ENCODE data around the gene TEKT4. TPM values are rescaled to one million over a fixed set of nuclear protein-coding genes. Genes with fewer than 3 reads are reported as not detected.
"Not testable (repeated sequence)": the region's sequence is repeated elsewhere in the genome, so short reads cannot be mapped to it uniquely, and the experiment has no call there.

Gene TEKT4
- total RNA-seq, 1 donor from 2014 or later: not detected

DNA sequence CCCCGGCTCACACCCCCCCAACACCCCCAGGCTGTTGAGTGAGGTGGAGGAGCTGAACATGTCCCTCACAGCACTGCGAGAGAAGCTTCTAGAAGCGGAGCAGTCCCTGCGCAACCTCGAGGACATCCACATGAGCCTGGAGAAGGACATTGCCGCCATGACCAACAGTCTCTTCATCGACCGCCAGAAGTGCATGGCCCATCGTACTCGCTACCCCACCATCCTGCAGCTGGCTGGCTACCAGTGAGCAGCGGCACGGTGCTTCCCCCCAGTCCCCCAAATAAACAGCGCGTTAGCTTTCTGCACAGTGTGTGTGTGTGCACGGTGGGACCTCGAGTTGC, 5.3 kb downstream of the TEKT4 start:
- no peak for DNase-seq

DNA sequence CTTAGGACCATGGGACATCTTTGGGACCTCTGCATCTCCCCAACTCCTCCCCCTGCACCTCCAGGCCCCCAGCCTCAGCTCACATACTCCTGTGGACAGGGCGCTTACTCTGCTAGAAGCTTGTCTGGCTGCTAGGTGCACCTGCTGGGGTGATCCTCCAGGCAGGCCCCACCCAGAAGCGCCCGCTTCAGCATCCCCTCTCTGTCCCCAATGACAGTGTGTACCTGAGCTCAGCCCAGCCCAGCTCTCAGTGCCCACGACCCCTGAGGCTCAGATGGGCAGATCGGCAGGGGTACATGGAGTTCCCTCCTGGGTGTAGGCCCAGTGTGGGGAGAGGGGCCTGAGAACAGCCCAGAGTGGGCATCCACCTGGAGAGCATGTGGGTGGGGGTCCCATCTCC, 5.9 kb downstream of the TEKT4 start:
- DNase-seq: no peak

DNA sequence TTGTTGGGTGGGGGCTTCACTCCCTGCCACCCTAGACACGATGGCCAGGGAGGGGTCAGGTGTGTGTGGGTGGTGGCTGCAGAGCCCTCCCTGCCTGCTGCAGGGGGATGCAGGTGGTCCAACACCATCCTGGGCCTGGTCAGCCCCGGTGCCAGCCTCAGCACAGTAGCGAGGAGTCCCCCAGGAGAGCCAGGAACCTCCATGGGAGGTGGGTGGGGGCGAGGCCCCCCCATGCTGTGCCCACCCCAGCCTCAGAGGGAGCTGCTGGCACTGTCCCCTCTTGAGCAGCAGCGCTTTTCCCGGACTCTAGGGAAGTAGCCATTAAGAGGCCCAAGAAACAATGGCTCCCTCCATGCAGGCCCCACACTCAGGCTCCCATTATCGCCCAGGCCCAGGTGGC, 7.3 kb downstream of the TEKT4 start:
- not testable (repeated sequence) for DNase-seq

DNA sequence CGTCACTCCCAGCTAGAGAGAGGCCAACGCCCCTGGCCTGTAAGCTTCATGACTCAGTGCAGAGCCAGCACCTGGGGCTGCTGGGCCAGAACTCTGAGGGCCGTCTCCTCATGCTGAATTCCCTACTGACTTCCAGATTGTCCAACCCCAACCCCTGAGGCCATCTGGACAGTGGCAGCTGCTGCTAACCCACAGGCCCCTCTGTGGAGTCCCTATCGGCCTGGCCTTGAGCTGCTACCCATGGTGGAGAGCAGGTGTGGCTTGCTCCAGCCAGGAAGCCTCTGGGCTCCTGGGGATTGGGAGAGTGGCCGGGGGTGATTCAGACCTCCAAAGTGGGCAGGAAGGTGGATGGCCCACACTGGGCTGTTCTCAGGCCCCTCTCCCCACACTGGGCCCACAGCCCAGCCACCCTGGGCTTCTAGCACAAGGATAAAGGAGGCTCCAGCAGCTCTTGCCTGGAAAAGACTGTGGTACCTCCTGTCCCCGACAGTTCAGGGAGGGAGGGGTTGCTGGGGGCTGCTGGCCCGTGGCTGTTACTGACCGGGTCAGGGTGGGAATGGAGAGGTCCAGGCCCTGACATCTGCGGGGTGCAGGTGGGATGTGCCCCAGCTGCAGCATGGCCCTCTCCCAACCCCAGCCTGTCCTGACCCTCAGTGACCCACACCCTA, 8.2 kb downstream of the TEKT4 start:
- no peak for DNase-seq

DNA sequence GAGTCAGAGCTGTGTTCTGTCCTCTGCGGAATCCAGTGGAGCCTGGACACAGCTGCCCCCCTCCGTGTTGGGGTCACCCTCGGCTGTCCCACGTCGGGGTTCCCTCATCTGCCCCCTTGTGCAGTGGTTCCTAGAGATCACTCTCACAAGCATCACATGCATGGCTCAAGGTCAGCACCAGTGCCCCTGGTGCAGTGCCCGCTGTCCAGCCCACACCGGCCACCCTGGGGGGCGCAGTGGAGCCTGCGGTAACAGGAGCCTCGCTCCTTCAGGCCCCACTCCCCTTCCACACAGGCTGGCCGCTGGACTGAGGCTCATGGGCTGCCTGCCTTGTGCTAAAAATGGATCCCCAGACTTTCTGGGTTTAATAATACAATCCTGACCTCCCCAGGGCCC, 8.8 kb downstream of the TEKT4 start:
- no peak for DNase-seq

DNA sequence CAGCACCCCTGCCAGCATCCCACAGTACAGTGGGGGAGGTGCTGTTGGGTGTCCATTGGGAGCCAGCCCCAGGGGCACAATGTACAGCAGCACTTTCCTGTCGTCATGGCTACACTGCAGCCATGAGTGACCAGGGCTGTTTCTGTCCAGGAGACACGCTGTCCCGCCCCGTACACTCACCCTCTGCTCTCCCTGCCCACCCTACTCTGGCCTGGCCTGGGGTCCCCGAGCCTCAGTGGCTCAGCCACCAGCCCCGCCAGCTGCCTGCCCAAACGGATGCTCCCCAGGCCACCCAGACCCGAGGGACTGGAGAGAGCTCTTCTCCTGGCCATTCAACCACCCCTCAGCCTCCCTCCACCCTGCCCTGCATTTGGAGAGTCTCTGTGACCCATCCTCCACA, 9.3 kb downstream of the TEKT4 start:
- DNase-seq: no peak

DNA sequence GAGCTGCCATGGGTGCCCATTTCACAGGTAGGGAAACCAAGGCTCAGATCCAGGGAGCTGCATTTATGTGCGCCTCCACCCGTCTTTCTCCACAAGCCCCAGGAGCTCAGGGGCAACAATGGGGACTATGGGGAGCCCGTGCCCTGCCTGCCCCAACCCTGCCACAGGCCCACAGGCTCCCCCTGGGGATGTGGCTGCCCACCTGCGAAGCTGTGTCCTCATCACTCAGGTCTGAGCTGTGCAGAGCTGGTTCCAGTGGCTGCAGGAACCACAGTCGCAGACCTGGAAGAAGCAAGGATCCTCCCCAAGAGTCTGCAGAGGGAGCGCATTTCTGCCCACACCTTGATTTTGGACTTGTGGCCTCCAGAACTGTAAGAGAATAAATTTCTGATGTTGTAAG, 9.8 kb downstream of the TEKT4 start:
- DNase-seq: no peak

DNA sequence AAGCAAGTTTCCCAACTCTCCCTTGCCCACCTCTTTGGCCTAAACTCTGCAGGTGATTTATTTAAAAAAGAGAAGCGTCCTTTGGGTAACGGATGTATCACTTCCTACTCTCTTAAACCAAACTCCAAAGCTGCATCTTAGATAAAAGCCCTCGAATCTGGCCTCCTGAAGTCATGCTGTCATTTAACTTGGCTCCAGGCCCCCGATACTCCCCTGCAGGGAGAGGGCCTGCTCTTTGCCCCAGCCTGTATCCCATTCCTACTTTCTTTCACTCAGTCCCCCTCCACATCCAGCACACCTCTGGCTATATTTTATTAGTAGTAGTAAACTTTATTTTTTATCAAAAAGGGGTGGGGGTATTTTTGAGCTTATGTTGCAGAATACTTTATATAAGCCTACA, 19.0 kb downstream of the TEKT4 start:
- DNase-seq: no peak

DNA sequence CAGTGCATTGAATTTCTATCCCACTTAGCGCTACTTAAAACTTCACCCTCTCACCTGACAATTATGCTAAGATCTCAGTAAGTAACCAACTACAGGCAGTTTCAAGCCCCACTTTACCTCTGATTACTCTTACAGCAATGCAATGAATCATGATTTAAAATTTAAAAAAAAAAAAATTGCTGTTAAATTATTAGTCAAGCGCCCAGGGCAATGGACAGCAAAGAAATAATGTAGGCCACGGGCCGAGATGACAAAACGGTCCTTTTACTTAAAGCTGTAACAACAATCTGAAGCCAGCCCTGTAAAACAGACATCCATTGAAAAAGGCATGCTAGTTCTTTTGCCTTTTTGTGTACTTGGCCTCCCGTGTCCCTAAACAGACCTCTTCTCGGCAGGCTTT, 24.0 kb downstream of the TEKT4 start:
- DNase-seq: not testable (repeated sequence)

DNA sequence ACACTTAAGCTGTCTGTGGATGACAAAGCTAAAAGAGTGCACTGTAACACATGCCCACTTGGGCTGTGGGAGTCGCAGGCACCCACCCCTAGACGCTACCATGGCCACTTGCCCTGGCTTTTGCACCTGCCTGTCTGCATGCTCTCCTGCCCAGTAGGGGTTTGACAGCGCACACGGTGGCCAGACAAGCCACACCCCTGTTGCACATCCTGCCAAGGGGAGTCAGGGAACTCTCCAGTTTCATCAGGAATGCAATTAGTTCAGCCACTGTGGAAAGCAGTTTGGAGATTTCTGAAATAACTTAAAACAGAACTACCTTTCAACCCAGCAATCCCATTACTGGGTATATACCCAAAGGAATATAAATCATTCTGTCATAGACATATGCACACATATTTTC, 35.7 kb downstream of the TEKT4 start:
- DNase-seq: not testable (repeated sequence)

DNA sequence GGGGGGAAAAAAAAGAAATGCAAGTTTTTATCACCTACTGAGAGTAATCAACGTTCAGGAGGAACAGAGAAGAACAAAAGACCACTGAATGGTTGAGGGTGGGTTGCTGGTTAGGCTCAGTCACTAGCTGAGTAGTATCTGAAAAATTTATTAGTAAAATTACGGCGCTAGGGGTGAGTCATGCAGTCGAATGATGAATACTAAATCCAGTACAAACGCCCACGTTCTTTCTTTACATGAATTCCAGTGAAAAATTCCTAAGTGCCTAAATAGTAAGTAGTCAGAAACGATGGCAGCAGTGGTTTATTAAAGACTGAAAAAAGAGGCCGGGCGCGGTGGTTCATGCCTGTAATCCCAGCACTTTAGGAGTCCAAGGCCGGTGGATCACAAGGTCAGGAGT, 52.0 kb downstream of the TEKT4 start:
- no peak for DNase-seq

DNA sequence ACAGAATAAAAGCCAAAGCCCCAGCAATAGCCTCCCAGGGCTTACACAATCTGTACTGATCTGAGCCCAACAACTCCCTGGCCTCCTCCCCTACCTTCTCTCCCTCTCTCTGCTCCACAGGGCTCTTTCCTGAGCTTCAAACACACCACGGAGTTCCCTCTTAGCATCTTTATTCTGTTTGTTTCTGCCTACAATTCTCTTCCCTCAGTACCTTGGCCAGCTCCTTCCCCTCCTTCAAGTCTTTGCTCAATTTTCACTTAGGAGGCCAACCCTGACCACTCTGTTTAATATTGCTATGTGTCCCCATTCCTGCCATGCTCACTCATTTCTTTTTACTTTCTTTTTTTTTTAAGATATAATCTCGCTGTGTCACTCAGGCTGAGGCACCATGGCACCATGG, 53.8 kb downstream of the TEKT4 start:
- DNase-seq: not testable (repeated sequence)

Small RNA genes within 50 kb of the gene (small RNA-seq; reads per million reads assigned to genes)
- gene RNU6-1320P (ENCODE audit: low replicate concordance): not detected

Other genes starting within 250 kb of the TEKT4 start
- gene MAL, start 154.3 kb downstream of the TEKT4 start, total RNA-seq: 2.4 TPM